ENCODE measurements around the gene ECHDC1.

Gene ECHDC1

GRCh38 chr6:127262896-127263295, 80.5 kb downstream of the ECHDC1 start:
- TF ChIP-seq, protein P1, sequence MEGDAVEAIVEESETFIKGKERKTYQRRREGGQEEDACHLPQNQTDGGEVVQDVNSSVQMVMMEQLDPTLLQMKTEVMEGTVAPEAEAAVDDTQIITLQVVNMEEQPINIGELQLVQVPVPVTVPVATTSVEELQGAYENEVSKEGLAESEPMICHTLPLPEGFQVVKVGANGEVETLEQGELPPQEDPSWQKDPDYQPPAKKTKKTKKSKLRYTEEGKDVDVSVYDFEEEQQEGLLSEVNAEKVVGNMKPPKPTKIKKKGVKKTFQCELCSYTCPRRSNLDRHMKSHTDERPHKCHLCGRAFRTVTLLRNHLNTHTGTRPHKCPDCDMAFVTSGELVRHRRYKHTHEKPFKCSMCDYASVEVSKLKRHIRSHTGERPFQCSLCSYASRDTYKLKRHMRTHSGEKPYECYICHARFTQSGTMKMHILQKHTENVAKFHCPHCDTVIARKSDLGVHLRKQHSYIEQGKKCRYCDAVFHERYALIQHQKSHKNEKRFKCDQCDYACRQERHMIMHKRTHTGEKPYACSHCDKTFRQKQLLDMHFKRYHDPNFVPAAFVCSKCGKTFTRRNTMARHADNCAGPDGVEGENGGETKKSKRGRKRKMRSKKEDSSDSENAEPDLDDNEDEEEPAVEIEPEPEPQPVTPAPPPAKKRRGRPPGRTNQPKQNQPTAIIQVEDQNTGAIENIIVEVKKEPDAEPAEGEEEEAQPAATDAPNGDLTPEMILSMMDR (IDR thresholded peaks at IDR 0.05; ENCODE audit: low read length, missing control alignments): no peak
- no peak overlapping the region for H3K4me3 ChIP-seq (replicated peaks; ENCODE audit: low read depth, low read length)
- no peak for DNase-seq (ENCODE audit: low read depth)

GRCh38 chr6:127255286-127255685, 88.1 kb downstream of the ECHDC1 start:
- TF ChIP-seq, protein P1 (IDR thresholded peaks at IDR 0.05; ENCODE audit: low read length, missing control alignments): no peak
- DNase-seq (ENCODE audit: low read depth): no peak
- H3K4me3 ChIP-seq (replicated peaks; ENCODE audit: low read depth, low read length): no peak overlapping the region

- TF ChIP-seq, protein P1 (IDR thresholded peaks at IDR 0.05; ENCODE audit: low read length, missing control alignments): no peak
- DNase-seq (ENCODE audit: low read depth): no peak
- no peak overlapping the region for H3K4me3 ChIP-seq (replicated peaks; ENCODE audit: low read depth, low read length)
These were observed 93.8 kb downstream of the ECHDC1 start for GRCh38 chr6:127249621-127250020.

DNA sequence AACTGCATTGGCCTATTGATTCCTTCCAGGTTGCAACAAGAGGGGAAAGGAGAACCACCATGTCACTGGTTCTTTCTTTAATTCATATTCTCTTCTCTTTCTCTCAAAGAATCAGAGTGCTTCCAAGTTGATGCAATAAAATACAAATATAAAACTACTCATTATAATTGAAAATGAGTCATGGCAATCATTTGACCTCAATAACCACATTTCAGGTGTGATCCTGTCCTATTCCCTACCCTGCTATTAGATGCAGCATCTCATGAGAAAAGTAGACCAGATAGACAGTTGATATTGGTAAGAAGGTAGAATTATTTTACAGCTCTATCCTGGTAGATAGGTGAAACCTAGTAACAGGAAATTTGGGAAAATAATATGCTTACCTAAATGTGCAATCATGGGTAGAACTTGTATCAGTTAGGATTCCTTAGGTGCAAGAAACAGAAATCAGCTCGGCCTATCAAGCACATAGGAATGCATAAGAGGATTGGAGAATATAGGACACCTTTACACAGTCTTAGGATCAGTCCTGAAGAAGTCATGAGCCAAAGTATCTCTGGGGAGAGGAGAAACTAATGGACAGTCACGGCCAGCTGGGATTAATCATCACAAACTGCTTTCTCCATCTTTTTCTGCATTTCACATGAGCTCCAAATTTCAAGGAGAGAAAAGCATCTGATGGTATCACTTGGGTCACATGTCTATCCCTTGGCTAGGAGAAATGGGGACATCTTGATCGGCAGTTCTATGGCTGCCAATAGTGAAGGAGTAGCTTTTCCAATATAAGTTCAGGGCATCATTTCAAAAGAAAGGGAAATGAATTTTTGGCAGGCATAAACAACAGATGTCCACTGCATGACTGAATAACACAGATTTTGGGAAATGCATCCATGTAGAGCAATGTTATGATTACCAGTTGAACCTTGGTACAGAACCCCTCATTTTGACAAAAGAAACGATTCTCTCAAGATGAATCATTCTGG, 96.0 kb downstream of the ECHDC1 start:
- no peak overlapping the region for H3K4me3 ChIP-seq (replicated peaks; ENCODE audit: low read depth, low read length)
- peak; percentile 11 for DNase-seq (ENCODE audit: low read depth)
- TF ChIP-seq, protein P1 (IDR thresholded peaks at IDR 0.05; ENCODE audit: low read length, missing control alignments): no peak

DNA sequence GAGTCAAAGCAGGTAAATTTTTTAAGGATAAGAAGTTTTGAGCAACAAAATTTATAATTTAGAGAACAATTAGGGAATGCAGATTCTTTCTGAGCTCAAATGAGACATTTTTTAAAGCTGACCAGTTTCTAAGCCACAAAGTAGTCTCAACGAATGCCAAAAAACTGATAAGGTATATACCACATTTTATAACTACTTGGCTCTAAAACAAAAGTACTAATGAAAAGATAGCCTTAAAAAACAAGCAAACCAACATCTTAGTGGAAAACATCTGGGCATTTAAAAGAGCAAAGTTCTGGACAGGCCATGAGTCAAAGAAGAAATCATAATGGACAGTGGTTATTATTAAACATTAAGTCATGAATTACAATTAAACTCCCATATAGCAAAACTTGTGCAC, 99.9 kb downstream of the ECHDC1 start:
- peak; percentile 35 for DNase-seq (ENCODE audit: low read depth)
- TF ChIP-seq, protein P1 (IDR thresholded peaks at IDR 0.05; ENCODE audit: low read length, missing control alignments): no peak
- no peak overlapping the region for H3K4me3 ChIP-seq (replicated peaks; ENCODE audit: low read depth, low read length)

Data from fibroblast of pulmonary artery (primary cell).